GM12801 (cell line): ENCODE measurements around the gene CDC42BPG.

Experiments used
- TF ChIP-seq, protein P1 (sequence below): IDR thresholded peaks from one replicate; pipeline ENCODE4 v1.5.1; 2011; ENCODE audit warnings: control low read depth; ENCODE audit not compliant: insufficient read length; ENCODE audit errors: extremely low read depth

CDC42BPG gene

DNA sequence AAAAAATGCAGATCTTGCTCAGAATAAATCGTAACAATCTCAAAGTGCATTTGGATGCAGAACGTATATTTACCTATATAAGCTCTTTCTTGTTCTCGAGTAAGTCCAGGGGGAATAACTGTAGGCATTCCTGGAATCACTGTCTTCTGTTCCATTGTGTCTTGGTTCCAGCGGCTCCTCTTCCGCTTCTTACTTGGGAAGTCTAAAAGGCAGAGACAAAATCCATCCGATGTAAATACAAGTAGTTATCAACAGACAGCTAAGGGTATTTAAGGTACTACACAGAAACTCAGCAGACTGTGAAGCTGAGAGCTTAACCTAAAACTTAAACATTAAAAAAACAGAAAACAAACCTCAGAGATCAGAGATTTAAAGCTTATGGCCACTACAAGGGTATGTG lies 68.0 kb downstream of the CDC42BPG start:
- TF ChIP-seq, protein P1, sequence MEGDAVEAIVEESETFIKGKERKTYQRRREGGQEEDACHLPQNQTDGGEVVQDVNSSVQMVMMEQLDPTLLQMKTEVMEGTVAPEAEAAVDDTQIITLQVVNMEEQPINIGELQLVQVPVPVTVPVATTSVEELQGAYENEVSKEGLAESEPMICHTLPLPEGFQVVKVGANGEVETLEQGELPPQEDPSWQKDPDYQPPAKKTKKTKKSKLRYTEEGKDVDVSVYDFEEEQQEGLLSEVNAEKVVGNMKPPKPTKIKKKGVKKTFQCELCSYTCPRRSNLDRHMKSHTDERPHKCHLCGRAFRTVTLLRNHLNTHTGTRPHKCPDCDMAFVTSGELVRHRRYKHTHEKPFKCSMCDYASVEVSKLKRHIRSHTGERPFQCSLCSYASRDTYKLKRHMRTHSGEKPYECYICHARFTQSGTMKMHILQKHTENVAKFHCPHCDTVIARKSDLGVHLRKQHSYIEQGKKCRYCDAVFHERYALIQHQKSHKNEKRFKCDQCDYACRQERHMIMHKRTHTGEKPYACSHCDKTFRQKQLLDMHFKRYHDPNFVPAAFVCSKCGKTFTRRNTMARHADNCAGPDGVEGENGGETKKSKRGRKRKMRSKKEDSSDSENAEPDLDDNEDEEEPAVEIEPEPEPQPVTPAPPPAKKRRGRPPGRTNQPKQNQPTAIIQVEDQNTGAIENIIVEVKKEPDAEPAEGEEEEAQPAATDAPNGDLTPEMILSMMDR: no peak

DNA sequence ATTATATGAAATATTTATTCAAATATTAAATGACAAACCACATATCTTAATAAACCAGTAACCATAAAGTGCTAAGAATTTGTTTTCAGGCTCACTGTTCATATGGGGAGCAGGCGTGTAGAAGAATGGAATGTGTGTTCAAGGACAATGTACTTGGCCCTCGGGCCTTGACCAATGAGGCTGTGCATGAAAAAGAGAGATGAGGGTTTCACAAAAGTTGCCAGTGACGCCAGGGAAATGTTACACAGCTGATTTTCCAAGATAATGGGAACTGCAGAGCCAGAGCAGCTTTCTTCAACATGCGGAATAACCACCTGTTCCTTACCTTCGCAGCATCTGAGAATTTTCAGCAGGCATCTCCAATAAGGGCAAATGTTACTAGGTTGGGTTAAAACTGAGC lies 70.3 kb downstream of the CDC42BPG start:
- TF ChIP-seq, protein P1: no peak
